Keratinocyte (primary cell): Measurements from ENCODE around the gene ADRB2. TPM values are rescaled to one million over a fixed set of nuclear protein-coding genes. Genes with fewer than 3 reads are reported as not detected.

ENCODE experiments used
- DNase-seq: peaks from one replicate; pipeline ENCODE4 v3.0.0-alpha.2; 2011; ENCODE audit warnings: low read depth, missing footprints, low spot score
- FAIRE-seq: peaks from 2 replicates; lab custom pipeline; 2011; peaks lifted over from hg19 to GRCh38; lab: Jason Lieb, UNC
- H2AFZ ChIP-seq: 2 replicates; pipeline ENCODE4 v1.6.0; 2012; ENCODE audit warnings: low read length, control low read depth, inconsistent platforms; ENCODE audit not compliant: control insufficient read depth
- H3K27ac ChIP-seq: 2 replicates; pipeline ENCODE4 v1.5.1; 2011; ENCODE audit warnings: low read length; ENCODE audit not compliant: control insufficient read depth, insufficient read depth
- H3K27me3 ChIP-seq: 3 replicates; pipeline ENCODE4 v1.6.0; 2011; ENCODE audit warnings: low read length; ENCODE audit not compliant: control insufficient read depth, insufficient read depth; ENCODE audit errors: extremely low read depth
- H3K36me3 ChIP-seq, 2 experiments: 2 replicates in 1 of 2; 3 replicates in 1 of 2; pipeline ENCODE4 v1.5.1; 2011; ENCODE audit warnings: low read length in 2 of 2, mild to moderate bottlenecking in 1 of 2; ENCODE audit not compliant: control insufficient read depth in 2 of 2, insufficient read depth in 2 of 2; ENCODE audit errors: extremely low read depth in 1 of 2
- H3K4me1 ChIP-seq: 3 replicates; pipeline ENCODE4 v1.5.1; 2011; ENCODE audit warnings: low read length; ENCODE audit not compliant: control insufficient read depth, insufficient read depth; ENCODE audit errors: extremely low read depth
- H3K4me2 ChIP-seq: 3 replicates; pipeline ENCODE4 v1.6.0; 2011; ENCODE audit warnings: low read depth, low read length; ENCODE audit not compliant: control insufficient read depth, insufficient read depth; ENCODE audit errors: extremely low read depth
- H3K4me3 ChIP-seq, 3 experiments: fragments of 200-600 bp in 1 of 3; sonication (generic) in 1 of 3; 2 replicates in 2 of 3; 3 replicates in 1 of 3; pipeline ENCODE4 v1.5.1; 2011 to 2016; ENCODE audit warnings: low read length in 3 of 3, mild to moderate bottlenecking in 3 of 3, control low read depth in 2 of 3, inconsistent platforms in 1 of 3, low read depth in 1 of 3, mixed read lengths in 1 of 3, mixed run types in 1 of 3, moderate library complexity in 1 of 3; ENCODE audit not compliant: control insufficient read depth in 2 of 3, insufficient read depth in 2 of 3; ENCODE audit errors: extremely low read depth in 1 of 3
- H3K79me2 ChIP-seq: 2 replicates; pipeline ENCODE4 v1.6.0; 2012; ENCODE audit warnings: low read length; ENCODE audit not compliant: control insufficient read depth, insufficient read depth
- H3K9ac ChIP-seq: 3 replicates; pipeline ENCODE4 v1.6.0; 2011; ENCODE audit warnings: low read length; ENCODE audit not compliant: control insufficient read depth, insufficient read depth; ENCODE audit errors: extremely low read depth
- H3K9me1 ChIP-seq: 3 replicates; pipeline ENCODE4 v1.6.0; 2011; ENCODE audit warnings: low read length; ENCODE audit not compliant: control insufficient read depth, insufficient read depth; ENCODE audit errors: extremely low read depth
- H3K9me3 ChIP-seq: 2 replicates; pipeline ENCODE4 v1.5.1; 2012; ENCODE audit warnings: low read depth, low read length; ENCODE audit not compliant: control insufficient read depth
- H4K20me1 ChIP-seq: 3 replicates; pipeline ENCODE4 v1.6.0; 2011; ENCODE audit warnings: low read length; ENCODE audit not compliant: control insufficient read depth, insufficient read depth; ENCODE audit errors: extremely low read depth
- CTCF ChIP-seq, 3 experiments: IDR thresholded peaks in 1 of 3; conservative IDR thresholded peaks in 1 of 3; optimal IDR thresholded peaks in 1 of 3; 2 replicates in 2 of 3; 3 replicates in 1 of 3; pipeline versions ENCODE3 to v1.5.1; 2011; ENCODE audit warnings: low read length in 3 of 3, mild to moderate bottlenecking in 3 of 3, moderate library complexity in 2 of 3, control low read depth in 1 of 3, inconsistent platforms in 1 of 3; ENCODE audit not compliant: insufficient read depth in 2 of 3; ENCODE audit errors: extremely low read depth in 1 of 3
- EZH2 ChIP-seq: IDR thresholded peaks from one replicate; pipeline ENCODE4 v1.6.1; 2012; ENCODE audit warnings: inconsistent platforms, mild to moderate bottlenecking, low read length, moderate library complexity
- dilution Hi-C: fragments of 300-500 bp; cut with MboI; formaldehyde crosslinking; loops from one replicate; pipeline ENCODE4 v1.7.0; 2020; ENCODE audit warnings: low sequenced_read_pairs; ENCODE audit not compliant: extremely low pct_ligation_motif_present
- polyA plus RNA-seq, 5 experiments: library from polyadenylated mRNA; depleted of rRNA in 3 of 5; stranded (reverse) in 3 of 5; stranded (forward) in 1 of 5; unstranded in 1 of 5; fragments of >200 nt; gene quantifications; 1 replicate in 1 of 5; 2 replicates in 3 of 5; 3 replicates in 1 of 5; pipeline versions ENCODE4 v1.2.1 to v1.2.3, GENCODE V29; 2011 to 2012; ENCODE audit warnings: missing spikeins in 2 of 5, low read depth in 1 of 5, low replicate concordance in 1 of 5

Gene ADRB2
- polyA plus RNA-seq, 1 donor (not counting 4 experiments of a cell fraction or from before 2014, with no cell fraction given), result 39.7 TPM

GRCh38 chr5:148826739-148827070 lies 294 bp downstream of the ADRB2 start:
- H3K4me3 ChIP-seq, result peak overlapping the region; percentile 72 to 99 (median 83)
- FAIRE-seq (no peak), DNase-seq (no peak)
- peak in 1 of 3 experiments; percentile 0 for TF ChIP-seq CTCF (optimal IDR thresholded peaks at IDR 0.05 in 1 of 3, IDR thresholded peaks at IDR 0.05 in 1 of 3, conservative IDR thresholded peaks at IDR 0.05 in 1 of 3; ENCODE audit: extremely low read depth in 1 of 3, insufficient read depth in 2 of 3, low read length in 3 of 3)
- TF ChIP-seq EZH2, result no peak
- H2AFZ ChIP-seq, result no peak overlapping the region
- no peaks in the 10 kb centered on the region for H3K9me3 ChIP-seq
- peaks cover 19% of the 10 kb centered on the region for H3K4me1 ChIP-seq
- H3K27ac ChIP-seq, result peak overlapping the region; percentile 94
- no peaks in the 10 kb centered on the region for H3K27me3 ChIP-seq
- H3K9ac ChIP-seq, result peak overlapping the region; percentile 88
- peaks cover 35% of the 10 kb centered on the region for H4K20me1 ChIP-seq
- dilution Hi-C loops, result no loop called here
- H3K9me1 ChIP-seq, result no peaks in the 10 kb centered on the region
- H3K36me3 ChIP-seq, result peaks cover 5 to 21% of the 10 kb centered on the region in 2 experiments
- peak overlapping the region; percentile 82 for H3K4me2 ChIP-seq
- peaks cover 53% of the 10 kb centered on the region for H3K79me2 ChIP-seq

- dilution Hi-C loops, result no loop called here
- no peaks in the 10 kb centered on the region for H3K27me3 ChIP-seq
- peak overlapping the region; percentile 88 for H3K9ac ChIP-seq
- H3K27ac ChIP-seq, result peak overlapping the region; percentile 94
- no peaks in the 10 kb centered on the region for H3K9me1 ChIP-seq
- FAIRE-seq (peak; percentile 23), DNase-seq (no peak)
- H3K9me3 ChIP-seq, result no peaks in the 10 kb centered on the region
- peaks cover 41% of the 10 kb centered on the region for H4K20me1 ChIP-seq
- H3K36me3 ChIP-seq, result peaks cover 7 to 23% of the 10 kb centered on the region in 2 experiments
- peaks cover 64% of the 10 kb centered on the region for H3K79me2 ChIP-seq
- H3K4me2 ChIP-seq, result peak overlapping the region; percentile 82
- peaks cover 27% of the 10 kb centered on the region for H3K4me1 ChIP-seq
- no peak overlapping the region for H2AFZ ChIP-seq
- H3K4me3 ChIP-seq, result peak overlapping the region; percentile 72 to 99 (median 83)
- TF ChIP-seq EZH2 (no peak), CTCF (optimal IDR thresholded peaks at IDR 0.05 in 1 of 3, IDR thresholded peaks at IDR 0.05 in 1 of 3, conservative IDR thresholded peaks at IDR 0.05 in 1 of 3; ENCODE audit: extremely low read depth in 1 of 3, insufficient read depth in 2 of 3, low read length in 3 of 3) (no peak)
Observed at GRCh38 chr5:148827723-148828122, 1.3 kb downstream of the ADRB2 start.
